HT1080 (cell line): ENCODE results near the gene NEGR1. TPM values are rescaled to one million over a fixed set of nuclear protein-coding genes. Genes with fewer than 3 reads are reported as not detected.

Experiments used
- DNase-seq: peaks from one replicate; pipeline ENCODE4 v3.0.0-alpha.2; 2015; ENCODE audit warnings: low read depth
- total RNA-seq: library from RNA; depleted of rRNA; stranded (reverse); fragments of >200 nt; shearing (Covaris generic); gene quantifications from 2 replicates; pipeline ENCODE4 v1.2.3, GENCODE V29; 2014

NEGR1 gene
- total RNA-seq, 1 experiment from 2014 or later: 2.0 TPM

DNA sequence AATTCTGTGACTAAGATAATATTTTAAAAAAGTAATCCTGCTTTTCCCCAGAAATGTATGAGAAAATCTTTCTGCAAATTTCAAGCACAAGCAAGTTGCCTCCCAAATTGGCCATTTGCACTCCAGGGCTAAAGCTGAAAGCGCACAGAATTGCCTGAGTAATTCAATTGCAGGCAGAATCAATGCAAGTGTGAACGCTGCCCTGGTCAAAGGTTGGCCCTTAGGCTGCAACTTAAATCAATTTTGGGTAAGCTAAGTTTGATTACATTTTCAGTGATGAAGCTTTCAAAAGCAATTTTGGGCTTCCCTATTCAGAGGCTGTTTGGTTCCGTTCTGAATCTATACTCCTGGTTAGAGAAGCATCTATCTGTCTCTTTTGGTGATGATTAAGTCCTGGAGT is 699.7 kb downstream of the NEGR1 start:
- no peak for DNase-seq

DNA sequence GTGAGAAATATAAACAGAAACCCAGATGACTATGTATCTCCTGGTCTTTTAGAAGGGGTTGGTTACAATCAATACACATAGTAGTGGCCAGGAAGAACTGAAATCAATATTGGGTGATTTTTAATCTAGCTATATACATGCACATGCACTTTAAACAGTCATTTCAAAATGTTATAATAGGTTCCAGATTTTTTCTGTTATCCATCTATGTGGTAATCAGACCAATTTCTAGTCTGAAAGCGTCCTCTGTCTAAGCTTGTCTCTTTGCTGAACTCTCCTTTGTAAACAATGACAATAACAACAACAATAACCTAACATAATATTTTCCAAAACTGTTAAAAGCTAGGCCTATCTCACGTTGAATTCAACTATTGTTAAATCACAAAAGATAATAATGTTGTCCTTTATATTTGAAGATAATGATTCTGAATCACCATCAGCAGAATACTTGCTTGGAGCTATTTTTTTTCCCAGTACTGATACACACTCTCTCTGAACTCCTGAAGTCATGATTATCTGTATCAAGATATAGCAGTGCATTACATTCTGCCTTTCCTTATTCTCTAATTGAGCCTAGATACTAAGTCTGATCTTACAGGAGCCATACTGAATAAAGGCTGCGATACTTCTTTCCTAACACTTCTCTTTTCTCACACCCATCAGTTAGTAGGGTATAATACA is 704.7 kb downstream of the NEGR1 start:
- no peak for DNase-seq

DNA sequence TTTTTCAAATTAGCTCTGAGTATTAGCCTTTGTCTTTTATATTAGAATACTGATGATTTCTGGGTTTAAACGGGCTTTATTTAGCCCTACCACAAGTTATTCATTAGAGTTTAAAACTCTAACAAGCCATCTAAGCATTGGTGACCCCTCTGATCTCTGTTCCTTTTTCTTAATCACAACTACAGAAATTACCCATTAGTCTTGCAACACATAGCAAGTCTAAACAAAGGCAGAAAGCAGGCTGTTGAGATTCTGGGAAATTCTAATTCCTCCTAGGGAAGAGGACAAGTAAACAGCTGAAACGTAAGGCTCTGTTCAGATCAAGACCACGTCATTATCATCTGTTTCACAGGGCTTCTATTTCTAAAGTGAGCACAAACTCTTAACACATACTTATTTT is 710.3 kb downstream of the NEGR1 start:
- no peak for DNase-seq

DNA sequence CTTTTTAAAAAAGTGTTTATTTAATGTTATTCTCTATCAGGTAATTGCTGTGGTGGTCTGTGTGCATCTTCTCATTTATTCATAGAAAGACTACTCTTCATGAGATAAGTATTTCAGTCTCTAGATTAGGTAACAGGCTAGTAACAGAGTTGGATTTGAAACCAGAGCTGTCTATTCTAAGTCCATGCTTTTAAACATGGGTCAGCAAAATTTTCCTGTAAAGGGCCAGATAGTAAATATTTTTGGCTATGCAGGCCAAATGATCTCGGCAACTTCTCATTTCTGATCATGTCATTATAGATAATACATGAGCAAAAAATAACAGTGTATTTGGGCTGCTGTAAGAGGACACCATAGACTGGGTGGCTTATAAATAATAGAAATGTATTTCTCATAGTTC is 715.9 kb downstream of the NEGR1 start:
- DNase-seq: no peak

DNA sequence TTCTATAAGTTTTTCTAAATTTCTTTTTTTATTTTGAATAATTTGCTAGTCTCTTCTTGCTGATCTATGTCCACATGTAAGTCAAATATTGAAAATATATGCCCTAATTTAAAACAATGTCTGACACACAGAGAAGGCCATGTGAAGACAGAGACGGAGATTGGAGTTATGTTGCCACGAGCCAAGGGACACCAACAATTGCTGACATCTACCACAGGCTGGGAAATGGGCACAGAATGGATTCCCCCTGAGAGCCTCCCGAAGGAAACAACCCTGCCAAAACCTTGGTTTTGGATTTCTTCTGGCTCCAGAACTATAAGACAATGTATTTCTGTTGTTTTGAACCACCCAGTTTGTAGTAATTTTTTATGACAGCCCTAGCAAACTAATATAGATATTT is 716.5 kb downstream of the NEGR1 start:
- DNase-seq: no peak

DNA sequence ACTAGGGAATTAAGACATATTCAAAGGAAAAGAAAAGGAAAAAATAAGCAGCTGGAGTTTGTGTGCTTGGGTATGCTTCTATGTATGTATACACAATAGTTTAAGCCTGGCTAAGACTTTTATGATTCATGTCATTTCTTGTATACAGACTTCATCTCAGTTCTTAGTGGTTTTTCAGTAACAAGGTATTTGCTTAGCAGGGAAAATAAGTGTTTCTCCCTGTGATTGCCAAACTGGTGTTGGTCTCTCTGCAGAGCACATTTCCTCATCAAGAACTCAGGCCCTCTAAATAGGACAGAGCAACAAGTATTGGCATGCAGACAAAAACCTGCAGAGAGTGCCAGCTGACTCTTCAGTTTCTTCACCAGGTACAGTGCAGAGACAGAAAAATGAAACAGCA is 717.1 kb downstream of the NEGR1 start:
- DNase-seq: no peak

DNA sequence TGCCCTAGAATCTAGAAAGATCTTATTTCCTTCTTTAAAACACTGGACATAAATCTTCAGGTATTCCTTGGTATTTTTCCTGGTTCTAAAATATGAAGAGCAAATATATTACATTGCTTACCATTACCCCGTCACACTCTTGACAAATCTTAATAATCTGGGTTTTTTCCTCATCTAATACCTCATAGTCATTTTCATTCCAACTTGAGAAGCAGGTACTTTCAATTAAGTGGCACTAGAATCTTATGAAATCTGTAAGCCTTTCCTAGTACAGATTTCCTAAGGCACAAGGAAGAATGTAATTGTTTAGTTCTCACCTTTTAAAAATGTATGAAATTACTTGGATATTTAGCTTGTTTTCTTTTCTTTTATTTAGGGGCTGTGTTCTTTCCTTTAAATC is 720.0 kb downstream of the NEGR1 start:
- no peak for DNase-seq

DNA sequence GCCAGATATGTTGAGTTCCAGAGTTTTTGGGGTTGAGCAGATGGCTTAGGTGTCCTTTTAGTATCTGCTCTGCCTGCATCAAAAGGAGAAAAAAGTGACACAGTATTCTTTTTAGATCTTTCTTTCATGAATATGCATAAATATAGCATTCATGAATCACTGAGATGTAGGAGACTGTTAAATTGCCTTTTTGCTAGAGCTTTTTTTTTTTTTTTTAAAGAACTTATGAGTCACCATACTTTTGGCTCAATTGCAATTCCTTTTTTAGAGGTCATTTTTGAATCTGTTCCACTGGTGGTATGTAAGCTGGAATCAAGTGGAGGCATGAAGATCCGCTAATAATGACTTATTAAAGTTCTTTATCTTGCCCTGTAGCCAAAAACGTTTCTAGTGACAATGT is 720.6 kb downstream of the NEGR1 start:
- peak; percentile 81 for DNase-seq

DNA sequence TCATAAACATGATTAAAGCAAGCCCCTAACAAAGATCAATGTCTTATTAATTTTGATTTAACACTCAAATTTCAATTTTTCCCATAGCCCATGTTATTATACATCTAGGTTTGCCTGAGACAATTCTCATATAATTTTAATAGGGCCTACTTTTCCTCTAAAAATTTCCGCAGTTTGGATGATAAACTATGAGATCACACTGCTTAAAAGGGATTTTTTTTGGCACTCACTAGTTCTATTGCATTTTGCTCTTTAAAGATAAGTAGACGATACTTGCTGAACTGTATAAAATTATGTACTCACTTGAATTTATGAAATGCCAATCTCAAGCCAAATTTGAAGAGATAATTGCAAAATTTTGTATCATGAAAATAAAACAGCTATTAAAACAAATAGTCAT is 721.1 kb downstream of the NEGR1 start:
- DNase-seq: no peak

DNA sequence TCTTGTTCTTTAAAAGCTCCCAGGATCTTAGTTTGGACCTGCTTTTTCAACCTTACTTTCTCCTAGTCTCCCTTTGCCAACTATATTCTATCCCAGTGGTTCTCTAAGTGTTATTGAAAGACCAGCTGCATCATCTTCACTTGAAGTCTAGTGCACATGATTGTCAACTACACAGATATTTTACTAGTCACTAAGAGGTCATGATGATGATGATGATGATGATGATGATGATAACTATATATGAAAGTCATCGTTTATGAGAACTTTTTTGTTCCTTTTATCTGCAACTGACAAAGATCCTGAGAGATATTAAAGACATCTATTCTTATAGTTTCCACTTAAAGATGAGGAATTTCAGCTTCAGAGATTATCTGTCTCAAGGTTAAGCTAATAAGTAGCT is 722.5 kb downstream of the NEGR1 start:
- no peak for DNase-seq

DNA sequence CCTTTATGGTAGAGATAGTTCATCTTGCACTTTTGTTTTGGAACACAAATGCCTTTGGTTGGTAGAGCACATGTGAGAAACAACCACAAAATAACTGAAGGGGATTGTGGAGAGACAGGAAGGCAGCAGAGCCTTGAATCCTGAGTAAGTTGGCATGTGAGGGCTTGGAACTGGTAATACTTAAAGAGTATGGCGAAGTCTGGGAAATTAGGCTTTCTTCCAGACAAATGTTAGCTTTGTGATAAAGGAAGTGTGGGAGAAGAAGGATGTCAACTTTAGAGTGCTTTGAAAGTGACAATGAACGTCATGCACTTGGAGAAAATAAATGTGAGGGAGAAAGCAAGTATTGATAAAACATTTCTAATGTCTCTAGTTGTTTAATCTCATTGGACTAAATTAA is 725.2 kb downstream of the NEGR1 start:
- DNase-seq: no peak

DNA sequence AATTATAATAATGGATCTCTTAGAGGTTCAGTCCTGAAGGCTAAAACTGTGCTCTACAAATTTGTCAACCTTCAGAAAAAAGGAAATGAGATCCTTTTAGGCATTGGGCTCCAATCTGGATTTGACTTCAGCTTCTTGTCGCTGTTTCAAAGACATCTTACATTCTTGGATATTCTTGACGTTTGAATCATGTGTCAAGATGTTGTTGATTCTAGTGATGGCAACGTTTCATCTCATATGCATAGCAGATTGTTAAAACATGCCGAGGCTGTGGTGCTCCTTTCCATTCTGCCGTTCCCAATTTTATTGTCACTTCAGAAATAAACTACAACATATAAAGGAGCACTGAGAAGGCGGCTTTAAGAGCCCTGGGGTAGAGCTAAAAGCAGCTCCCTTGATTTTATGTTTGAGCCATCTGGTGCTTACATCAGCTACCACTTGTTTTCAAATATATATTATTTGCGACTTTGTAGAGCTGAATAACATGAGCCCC is 733.9 kb downstream of the NEGR1 start:
- DNase-seq: no peak

DNA sequence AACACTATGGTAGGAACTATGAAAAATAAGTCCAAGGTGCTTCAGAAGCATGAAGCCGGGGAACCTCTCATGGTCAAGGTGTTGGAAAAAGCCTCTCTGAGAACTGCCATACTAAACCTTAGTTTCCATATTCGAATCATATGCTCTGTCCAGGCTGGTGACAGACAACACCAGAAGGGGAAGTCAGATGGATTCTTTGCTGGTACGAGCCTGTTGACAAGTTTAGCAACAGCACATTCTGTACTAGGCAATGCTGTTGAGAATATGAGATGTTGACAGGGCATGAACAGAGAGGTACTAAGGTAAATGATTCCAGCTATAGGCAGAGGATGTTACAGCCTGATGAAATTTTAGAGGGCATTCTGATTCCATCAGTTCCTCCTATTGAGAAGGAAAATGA is 740.2 kb downstream of the NEGR1 start:
- DNase-seq: no peak

DNA sequence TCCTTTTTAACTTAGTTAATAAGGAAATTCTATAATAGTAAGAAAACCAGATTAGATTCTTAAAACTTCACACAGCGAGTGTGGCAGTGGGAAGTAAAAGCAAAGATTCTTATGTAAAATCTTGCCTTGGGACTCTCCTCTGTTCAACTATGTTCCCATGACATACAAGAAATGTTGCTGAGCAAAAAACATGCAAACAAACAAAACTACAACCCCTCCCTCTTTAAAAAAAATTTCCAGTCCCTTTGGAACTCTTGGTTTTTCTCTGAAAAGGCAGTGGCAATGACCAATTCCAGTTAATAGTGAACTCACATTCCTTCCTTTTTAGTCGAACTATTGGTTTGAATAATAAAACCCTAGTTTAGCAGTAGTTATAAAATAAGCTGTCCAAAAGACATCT is 748.4 kb downstream of the NEGR1 start:
- no peak for DNase-seq

DNA sequence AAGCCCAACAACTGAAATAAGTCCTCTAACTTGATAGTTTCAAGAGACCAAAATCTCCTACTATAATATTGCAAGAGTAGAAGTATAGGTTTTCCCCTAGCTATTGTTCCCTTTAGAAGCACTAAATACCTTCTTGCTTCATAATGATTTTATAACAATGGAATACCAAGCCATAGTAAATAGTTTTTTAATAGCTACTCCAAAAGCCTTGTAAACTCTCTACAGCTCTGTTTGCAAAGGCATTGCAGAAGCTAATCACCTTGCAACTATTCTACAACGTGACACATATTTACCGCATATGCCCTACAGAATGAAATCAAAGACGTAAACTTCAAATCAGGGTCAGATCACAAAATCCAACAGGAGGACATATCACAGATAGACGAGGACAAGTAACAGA is 750.0 kb downstream of the NEGR1 start:
- no peak for DNase-seq

DNA sequence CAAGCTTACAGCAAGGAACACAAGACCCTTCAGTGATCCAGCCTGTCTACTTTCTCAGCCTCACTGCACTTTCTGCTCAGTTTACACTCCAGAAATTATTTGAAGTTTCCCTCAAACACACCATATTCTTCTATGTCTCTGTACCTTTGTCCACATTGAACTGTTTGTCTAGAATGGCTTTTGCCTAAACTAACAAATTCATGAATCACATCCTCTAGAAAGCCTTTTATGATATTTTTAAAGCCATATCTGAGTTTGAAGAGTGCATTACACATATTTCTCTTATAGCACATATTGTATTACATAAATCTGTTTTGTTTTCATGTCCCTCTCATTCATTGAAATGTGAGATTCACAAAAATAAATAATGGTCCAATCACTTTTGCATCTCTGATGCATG is 755.5 kb downstream of the NEGR1 start:
- DNase-seq: no peak

DNA sequence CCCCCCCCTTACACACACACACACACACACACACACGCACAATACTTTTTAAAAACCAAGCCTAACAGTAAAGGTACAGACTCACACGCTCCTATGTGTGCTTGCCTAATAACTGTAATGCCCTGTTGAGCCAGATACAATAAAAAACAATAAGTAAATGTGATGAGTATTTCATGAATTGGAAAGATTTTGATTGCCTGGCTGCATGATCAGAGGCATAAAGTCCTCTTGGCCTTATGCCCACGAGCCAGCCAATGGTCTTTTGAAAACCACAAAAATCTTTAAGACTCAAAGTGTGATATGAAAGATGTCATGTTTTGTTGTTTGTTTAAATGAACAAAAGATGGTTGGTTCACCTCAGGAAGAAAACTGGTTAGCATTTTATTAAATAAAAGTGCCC is 759.6 kb downstream of the NEGR1 start:
- no peak for DNase-seq

DNA sequence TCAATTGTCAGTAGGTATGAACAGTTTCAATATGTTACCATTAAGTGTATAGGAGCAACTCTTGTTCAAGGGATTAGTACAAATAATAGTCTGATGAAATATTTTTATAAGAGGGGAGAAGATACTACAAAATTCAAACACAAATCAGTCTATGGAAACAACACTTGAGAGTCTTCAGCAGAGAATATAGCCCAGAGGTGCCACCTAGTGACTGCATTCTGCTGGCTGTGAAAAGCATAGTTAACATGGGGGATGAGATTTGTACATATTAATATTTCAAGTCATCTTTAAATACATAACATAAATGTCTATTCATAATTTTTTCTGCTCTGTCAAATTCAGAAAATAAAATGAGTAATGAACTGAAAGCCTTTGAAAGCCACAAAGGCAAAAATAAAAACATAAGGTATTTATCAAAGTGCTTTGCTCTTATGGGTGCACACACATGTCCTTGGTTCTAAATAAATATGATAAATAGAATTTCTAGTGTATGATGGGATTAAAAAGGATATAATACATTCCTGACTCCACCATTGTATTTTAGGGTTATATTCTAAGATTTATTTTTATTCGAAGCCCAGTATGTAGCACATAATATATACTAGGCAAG is 760.6 kb downstream of the NEGR1 start:
- DNase-seq: peak; percentile 30

DNA sequence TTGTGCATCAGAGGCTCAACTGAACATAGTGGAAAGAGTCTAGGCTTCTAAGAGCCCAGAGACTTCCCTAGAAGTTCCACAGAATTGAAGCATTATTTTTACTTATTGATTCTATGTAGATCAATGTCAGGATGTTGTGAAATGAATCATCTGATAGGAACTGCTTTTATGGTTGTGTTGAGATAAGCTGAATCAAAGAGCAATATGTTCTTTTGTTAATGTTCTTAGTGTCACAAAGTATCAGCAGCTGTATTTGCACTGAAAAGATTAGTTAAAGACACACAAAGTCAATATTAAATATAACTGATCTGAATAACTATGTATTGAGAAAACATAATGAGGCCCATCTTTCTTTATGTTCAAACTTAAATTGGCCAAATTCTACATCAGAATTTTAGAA is 770.8 kb downstream of the NEGR1 start:
- no peak for DNase-seq

DNA sequence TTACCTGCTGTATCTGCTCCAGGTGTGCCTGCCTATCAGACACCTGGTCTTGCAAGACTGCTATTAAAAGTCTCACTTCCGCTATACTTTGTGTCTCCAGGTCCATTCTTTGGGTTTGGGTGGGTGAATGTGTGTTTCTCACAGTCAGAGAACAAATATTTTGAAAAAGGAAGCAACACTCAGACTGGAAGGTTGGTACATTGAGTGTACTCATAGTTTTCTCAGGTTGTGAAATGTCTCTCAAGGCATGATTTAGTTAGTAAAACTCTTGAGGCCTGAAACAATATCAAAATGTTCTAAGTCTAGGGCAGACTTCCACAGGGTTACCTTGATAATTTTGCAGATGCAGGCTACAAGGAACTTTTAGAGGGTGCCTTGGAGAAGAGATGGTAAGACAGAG is 771.6 kb downstream of the NEGR1 start:
- no peak for DNase-seq

DNA sequence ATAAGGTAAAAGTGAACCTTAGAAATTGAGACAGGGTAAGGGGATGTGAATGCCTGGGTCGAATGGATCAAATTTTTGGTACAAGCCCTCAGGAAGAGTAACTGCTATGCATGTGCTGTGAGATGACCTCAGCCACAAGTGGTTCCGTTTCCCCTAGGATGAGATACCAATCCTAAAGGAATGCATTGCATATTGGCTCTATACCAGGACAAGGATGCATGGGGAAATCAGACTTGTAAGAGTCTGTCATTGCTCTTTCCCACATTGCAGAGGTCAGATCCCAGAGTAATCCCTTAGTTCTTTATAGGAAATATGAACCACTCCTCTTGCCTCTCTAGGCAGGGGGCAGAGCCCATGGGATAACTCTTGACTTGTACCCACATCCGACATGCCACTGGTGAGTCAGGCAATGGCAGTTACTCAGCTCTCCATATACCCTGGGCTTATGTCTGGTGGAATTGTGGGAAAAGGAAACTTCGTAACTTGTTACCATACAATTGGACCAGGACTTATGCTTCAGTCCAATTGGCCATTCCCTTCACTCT is 773.2 kb downstream of the NEGR1 start:
- DNase-seq: peak; percentile 88

DNA sequence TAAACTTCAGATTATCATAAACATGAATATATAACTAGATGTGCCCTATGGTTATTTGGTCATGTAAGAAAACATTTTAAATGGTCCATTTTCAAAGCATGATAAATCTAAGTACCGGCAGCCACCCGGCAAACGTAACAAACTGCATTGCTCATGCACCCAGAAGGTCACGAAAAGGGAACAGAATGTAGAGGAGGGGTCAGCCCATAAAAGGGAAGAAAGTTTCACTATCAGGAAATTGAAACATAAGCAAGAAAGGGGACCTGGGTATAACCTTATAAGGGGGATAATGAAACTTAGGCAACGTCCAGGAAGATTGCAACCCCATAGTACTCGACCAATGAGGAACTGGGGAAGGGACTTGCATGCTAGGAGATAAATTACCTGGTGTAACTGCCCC is 780.3 kb downstream of the NEGR1 start:
- no peak for DNase-seq

DNA sequence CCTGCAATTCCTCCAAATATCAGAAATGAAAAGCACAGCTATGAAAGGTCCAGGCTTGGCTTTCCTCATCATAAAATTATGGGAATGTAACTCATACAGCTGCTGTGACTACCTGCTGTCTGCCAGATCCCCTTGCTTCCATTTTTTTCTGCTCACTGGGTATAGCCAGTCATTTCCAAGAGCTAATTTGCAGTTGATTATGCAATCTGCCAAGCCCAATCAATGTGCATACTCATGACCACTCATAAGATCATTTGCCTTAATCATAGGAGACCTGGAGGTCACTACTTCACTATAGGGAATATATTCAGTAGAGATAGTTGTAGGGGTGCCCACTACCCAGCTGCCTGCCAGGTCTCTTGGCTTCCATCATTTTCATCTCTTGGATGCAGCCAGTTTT is 783.8 kb downstream of the NEGR1 start:
- no peak for DNase-seq
